Renal cortical epithelial cell (primary cell): ENCODE data around the gene SPSB4. TPM values are rescaled to one million over a fixed set of nuclear protein-coding genes. Genes with fewer than 3 reads are reported as not detected.

Experiments used
- total RNA-seq: library from RNA; depleted of rRNA; stranded (reverse); fragments of >200 nt; gene quantifications from 2 replicates; pipeline ENCODE4 v1.2.3, GENCODE V29; 2014

The SPSB4 gene
- total RNA-seq, 1 donor from 2014 or later = not detected

Other genes with a start within 250 kb of the SPSB4 start
- 49.7 and 90.2 TPM in 2 replicates for gene SLC25A36, start 109.5 kb upstream of the SPSB4 start, total RNA-seq
- gene PXYLP1, start 180.5 kb downstream of the SPSB4 start, total RNA-seq = 20.1 and 20.3 TPM in 2 replicates